Retinal pigment epithelial cell (primary cell): Measurements from ENCODE around the gene FXYD5.
"Not testable (repeated sequence)": the region's sequence is repeated elsewhere in the genome, so short reads cannot be mapped to it uniquely, and the experiment has no call there.

Experiments
- DNase-seq: peaks from one replicate; pipeline ENCODE4 v3.0.0-alpha.2; 2010; ENCODE audit warnings: low read depth
- H3K4me3 ChIP-seq: 2 replicates; pipeline ENCODE4 v1.5.1; 2011; ENCODE audit warnings: mild to moderate bottlenecking, low read length, control low read depth, moderate library complexity
- CTCF ChIP-seq: conservative IDR thresholded peaks from 2 replicates; pipeline ENCODE4 v1.5.1; 2011; ENCODE audit warnings: low read depth, low read length, control low read depth, inconsistent platforms

FXYD5 gene

GRCh38 chr19:35126624-35126959 lies 27.9 kb upstream of the FXYD5 start:
- TF ChIP-seq CTCF, result no peak
- H3K4me3 ChIP-seq, result no peak overlapping the region
- no peak for DNase-seq

DNA sequence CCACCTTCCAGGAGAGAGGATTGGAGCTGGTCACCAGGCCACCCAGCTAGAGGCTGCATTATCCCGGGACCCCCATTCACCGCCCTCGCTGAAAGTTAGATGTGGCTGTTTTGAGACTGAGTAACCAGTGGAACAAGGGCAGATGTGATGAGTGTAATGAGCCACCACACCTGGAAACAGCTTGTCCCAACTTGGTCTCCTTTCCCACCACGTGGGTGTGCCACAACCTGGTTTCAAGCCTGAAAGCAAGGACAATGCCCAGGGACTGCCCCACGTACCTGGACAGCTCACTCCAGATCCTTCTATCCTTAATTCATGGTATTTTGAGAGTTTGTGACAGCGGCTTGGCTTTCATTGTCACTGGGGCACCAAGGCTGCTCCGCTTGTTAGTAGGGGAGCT lies 26.7 kb upstream of the FXYD5 start:
- H3K4me3 ChIP-seq, result no peak overlapping the region
- no peak for TF ChIP-seq CTCF
- DNase-seq, result no peak

GRCh38 chr19:35128398-35129057 lies 26.0 kb upstream of the FXYD5 start:
- DNase-seq, result no peak
- no peak for TF ChIP-seq CTCF
- H3K4me3 ChIP-seq, result no peak overlapping the region

DNA sequence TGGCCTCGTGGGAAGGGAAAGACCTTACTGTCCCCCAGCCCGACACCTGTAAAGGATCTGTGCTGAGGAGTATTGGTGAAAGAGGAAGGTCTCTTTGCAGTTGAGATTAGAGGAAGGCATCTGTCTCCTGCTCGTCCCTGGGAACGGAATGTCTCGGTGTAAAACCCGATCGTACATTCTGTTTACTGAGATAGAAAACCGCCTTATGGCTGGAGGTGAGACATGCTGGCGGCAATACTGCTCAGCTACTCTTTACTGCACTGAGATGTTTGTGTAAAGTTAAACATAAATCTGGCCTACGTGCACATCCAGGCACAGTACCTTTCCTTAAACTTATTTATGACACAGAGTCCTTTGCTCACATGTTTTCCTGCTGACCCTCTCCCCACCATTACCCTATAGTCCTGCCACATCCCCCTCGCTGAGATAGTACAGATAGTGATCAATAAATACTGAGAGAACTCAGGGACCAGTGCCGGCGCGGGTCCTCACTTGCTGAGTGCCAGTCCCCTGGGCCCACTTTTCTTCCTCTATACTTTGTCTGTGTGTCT lies 24.7 kb upstream of the FXYD5 start:
- not testable (repeated sequence) for H3K4me3 ChIP-seq, DNase-seq

DNA sequence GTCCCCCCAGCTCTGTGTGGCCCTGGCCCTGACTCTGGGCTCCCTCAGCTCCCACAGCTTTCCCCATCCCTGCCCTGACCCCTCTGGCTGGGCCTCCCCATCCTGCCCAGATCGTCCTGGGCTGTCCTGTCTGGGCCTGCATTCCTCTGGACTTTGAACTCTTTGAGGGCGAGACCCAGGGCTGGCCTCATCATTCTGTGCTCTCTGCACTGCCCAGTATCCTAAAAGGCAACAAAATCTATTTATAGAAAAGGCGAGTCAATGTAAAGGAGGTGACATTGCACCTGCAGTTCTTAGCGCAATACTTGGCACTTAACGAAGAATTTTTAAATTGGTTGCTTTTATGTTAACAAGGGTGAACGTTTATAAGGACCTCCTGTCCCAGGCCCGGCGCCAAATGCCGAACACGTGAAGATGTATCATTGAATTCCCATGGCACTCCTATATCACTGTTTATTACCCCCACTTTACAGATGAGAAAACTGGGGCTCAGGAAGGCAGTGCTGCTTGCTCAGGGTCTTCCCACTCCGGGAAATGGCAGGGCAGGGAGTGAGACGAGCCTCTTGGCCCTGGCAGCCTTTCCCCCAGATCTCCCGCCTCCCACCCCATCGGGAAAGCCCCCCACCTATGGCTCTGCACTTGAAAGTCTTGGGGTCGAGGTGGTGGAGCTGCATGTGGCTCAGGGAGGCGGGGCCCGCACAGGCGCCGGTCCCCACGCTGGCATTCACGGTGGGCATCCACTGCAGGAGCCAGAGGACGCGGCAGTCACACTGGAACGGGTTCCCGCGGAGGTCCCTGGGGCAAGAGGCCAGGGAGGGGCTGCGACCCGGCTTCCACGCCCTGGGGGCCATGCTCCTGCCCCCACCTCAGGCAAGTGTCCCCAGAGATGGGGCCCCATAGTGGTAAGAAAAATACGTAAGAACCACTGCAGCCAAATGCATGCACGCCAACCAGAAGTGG lies 23.5 kb upstream of the FXYD5 start:
- no peak for DNase-seq
- H3K4me3 ChIP-seq, result no peak overlapping the region
- TF ChIP-seq CTCF, result no peak

DNA sequence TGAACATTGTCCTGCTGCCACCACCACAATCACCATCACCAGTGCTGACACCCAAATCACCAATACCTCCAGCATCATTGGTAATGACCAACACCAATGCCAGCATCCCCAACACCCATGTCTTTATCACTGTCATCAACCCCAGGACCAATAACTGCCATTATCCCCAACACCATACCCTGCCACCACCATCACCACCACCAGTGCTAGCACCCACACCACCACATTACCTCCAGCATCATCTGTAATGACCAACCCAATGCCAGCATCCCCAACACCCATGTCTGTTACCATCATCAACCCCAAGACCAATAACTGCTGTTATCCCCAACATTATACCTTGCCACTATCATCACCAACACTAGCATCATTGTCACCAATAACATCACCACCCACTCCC lies 22.3 kb upstream of the FXYD5 start:
- no peak overlapping the region for H3K4me3 ChIP-seq
- TF ChIP-seq CTCF, result no peak
- no peak for DNase-seq

GRCh38 chr19:35133826-35134225 lies 20.7 kb upstream of the FXYD5 start:
- no peak for DNase-seq
- TF ChIP-seq CTCF, result no peak
- H3K4me3 ChIP-seq, result no peak overlapping the region
